Suppressor macrophage (primary cell): Measurements from ENCODE around the gene CELA3A.
"Not testable (repeated sequence)": the region's sequence is repeated elsewhere in the genome, so short reads cannot be mapped to it uniquely, and the experiment has no call there.

Experiments
- DNase-seq, 4 experiments: peaks; one replicate each; pipeline ENCODE4 v3.0.0-alpha.2; 2020 to 2022
- total RNA-seq, 17 experiments: gene quantifications; one replicate each; lab custom pipeline; 2026; ENCODE audit warnings: mixed read lengths in 6 of 17, inconsistent platforms in 3 of 17; lab: John Stamatoyannopoulos, UW

Gene CELA3A
- total RNA-seq = 0 to 0.55 (median 0) reads per million in 17 experiments

DNA sequence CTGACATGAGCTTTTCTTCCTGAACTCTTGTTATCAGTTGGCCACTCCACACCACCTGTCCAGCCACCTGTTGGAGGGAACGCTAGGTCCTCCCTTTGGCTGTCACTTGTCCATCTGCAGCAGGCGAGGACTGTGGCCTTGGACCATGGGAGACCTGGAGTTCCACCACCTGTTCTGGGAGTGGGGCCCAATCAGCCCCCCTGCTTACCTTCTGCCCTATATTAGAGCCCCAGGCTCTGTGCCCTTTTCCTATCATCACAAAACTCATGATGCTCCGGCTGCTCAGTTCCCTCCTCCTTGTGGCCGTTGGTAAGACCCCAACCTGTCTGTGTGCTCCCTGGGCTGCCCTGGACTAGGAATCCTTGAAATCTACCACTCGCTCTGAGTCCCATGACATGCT is at the start of gene CELA3A:
Gene CELA3A, plus strand, starts transcription at position 249 of the 400 bp plus-strand sequence. Its CDS starts 18 bp downstream, at position 267.
- no peak for DNase-seq

DNA sequence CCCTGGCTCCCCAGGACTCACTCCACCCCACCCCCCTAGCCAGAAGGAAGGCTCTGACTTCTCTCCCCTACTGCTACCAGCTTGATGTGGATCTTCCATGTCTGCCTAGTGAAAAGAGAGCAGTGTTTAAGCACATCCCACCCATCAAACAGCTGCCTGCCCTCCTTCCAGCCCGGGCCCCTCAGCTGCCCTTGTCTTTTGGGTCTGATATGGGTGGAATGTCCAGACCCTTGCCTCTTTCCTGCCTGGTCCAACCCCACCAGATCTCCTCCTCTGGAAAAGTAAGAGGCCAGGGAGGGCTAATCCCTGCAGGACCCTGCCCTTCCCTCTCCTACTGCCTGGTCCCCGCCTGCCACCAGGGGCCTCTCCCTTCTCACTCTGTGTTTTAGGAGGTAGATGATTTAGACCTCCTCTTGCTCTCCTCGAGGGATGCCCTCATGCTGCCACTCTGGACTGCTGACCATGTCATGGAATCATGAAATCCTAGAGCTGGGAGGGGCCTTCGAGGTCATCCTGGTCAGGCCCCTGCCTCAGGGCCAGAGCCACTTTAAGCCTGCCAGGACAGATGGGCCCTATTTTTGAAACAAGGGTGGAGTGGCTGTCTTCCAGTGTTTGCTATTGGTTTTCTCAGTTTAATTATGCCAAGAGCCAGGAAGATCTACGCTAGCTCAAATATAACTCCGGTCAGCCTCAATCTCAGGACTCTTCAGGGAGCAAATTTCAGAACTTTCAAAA is 48.5 kb upstream of the CELA3A start:
- no peak for DNase-seq

- no peak for DNase-seq
Measured at GRCh38 chr1:21955058-21955457, 46.4 kb upstream of the CELA3A start.

- peak in 1 of 4 experiments; percentile 29 for DNase-seq
Measured at GRCh38 chr1:21955501-21956281, 45.8 kb upstream of the CELA3A start.

- DNase-seq = no peak
Measured at GRCh38 chr1:21956720-21957552, 44.5 kb upstream of the CELA3A start.

GRCh38 chr1:21961337-21961736 is 40.1 kb upstream of the CELA3A start:
- no peak for DNase-seq

- no peak for DNase-seq
Measured at GRCh38 chr1:21961799-21962198, 39.7 kb upstream of the CELA3A start.

DNA sequence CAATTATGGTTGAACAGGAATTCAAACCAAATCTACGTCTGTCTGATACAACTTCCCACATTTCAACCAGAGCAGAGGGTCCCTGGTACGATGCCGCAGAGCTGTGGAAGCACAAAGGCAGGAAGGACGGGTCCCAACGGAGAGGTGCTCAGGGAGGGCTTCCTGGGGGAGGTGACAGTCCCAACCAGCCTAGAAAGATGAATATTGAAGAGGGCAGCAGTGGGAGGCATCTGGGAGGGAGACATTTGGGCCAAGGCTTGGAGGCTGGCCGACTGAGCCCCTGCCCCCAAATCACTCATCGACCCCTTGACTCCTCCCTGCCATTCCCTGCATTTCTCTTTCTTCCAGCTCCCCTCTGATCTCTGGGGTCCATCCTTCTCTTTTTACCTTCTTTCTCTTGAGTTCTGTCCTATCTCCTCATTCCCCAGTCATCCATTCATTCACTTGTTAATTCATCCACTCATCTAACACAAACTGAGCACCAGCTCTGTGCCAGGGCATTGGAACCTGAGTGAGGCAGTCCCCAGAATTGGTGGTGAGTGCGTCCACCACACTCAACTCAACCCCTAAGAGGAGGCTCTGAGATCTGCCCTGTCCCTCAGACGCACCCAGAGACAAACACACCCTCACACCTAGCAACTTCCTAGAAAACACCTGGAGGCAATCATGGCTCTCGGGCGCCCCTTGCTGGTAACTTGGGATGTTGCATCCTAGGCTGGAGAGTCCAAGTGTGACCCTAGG is 37.8 kb upstream of the CELA3A start:
- DNase-seq = peak; percentile 72 to 92 (median 78)

DNA sequence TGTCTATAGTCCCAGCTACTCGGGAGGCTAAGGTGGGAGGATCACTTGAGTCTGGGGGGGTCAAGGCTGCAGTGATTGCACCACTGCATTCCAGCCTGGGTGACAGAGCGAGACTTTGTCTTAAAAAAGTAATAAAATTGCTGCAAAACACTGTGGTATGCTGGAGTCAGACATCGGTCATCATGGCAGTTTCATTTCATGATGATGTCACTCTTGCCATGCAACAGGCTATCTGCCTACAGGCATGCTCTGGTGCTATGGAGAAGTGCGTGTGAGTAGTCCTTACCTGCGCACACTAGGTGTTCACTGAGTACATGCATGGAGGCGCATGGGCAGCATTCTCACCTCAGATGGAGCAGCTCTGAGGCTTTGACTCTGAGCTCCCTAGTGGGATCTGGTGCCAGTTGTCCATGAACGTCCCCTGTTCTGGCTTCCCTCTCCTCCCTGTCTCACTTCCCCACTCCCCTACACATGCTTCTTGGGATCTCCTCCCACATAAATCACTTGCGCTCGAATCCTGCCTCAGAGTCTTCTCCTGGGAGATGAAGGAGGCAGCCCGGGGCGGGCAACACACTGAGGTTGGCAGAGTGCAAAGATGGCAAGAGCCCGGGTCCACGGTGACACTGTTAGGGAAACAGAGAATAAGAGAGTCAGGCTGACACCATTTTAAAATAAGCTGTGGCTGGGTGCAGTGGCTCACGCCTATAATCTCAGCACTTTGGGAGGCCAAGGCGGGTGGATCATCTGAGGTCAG is 35.0 kb upstream of the CELA3A start:
- DNase-seq = peak; percentile 14 to 39 (median 28)

DNA sequence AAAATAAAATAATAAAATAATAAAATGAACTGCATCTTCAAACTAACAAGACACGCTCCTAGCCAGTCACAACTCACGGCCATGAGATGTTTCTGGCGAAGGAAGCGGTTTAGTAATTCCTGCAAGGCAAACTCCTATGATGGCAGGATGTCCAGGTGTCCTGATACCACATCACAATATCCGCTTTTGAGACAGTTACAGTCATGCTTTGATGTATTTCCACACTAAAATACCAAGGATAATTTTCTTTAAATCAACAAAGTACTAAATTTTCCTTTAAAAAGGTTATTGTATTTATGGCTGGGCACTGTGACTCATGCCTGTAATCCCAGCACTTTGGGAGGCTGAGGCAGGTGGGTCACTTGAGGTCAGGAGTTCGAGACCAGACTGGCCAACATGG is 34.2 kb upstream of the CELA3A start:
- not testable (repeated sequence) for DNase-seq

- not testable (repeated sequence) for DNase-seq
Measured at GRCh38 chr1:21969066-21969465, 32.4 kb upstream of the CELA3A start.

DNA sequence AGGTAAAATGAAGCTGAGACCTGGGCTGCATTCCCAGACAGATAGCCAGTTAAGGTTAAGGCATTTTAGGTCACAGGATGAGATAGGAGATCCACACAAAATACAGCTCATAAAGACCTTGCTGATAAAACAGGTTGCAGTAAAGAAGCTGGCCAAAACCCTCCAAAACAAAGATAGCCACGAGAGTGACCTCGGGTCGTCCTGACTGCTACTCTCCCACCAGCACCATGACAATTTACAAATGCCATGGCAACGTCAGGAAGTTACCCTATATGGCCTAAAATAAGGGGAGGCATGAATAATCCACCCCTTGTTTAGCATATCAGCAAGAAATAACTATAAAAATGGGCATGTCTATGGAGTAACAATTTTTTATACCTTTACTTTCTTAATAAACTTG is 30.9 kb upstream of the CELA3A start:
- not testable (repeated sequence) for DNase-seq

GRCh38 chr1:21972973-21973441 is 28.4 kb upstream of the CELA3A start:
- DNase-seq = not testable (repeated sequence)

DNA sequence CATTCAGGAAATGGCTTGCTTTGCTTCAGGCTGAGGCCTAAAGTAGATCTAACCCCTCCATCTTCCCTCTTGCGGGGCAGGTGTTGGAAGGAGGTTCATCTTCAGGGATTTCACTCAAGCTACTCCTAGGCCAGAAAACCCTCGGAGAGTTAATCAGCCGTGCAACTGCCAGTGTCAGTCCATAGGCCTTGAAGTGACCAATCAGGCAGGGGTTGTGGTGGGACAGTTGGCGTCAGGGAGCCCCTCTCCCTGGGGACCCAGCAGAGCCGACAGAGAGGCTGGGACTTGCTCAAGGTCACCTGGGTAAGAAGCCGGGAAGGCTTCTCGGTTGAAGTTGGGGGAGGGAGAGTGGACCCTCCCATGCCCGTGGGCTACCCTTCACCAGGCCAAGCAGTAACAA is 27.5 kb upstream of the CELA3A start:
- DNase-seq = not testable (repeated sequence)

- DNase-seq = not testable (repeated sequence)
Measured at GRCh38 chr1:21974699-21975098, 26.8 kb upstream of the CELA3A start.

DNA sequence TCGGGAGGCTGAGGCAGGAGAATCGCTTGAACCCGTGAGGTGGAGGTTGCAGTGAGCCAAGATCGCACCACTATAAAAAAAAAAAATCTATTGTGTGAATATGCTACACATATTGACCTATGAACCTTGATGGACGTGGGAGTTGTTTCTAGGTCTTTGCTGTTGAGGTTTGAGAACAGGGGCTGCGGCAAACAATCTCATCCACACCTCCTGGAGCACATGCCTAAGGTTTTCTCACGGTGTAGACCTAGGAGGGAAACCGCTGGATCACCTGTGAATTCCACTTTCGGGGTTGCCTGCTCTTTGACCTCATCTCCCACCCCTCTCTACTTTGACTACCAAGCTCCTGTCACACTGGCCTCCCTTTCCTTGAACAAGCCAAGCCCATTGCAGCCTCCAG is 26.2 kb upstream of the CELA3A start:
- not testable (repeated sequence) for DNase-seq

DNA sequence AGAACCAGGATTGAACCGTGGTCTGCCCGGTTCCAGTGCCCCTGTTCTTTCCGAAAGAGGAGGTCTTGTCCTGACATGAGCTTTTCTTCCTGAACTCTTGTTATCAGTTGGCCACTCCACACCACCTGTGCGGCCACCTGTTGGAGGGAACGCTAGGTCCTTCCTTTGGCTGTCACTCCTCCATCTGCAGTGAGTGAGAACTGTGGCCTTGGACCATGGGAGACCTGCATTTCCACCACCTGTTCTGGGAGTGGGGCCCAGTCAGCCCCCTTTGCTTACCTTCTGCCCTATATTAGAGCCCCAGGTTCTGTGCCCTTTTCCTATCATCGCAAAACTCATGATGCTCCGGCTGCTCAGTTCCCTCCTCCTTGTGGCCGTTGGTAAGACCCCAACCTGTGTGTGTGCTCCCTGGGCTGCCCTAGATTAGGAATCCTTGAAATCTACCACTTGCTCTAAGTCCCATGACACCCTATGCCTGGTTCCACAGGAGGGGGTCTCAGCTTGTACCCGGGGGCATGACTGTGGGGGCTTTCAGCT is 24.7 kb upstream of the CELA3A start, which contains the start of gene CELA3B:
Gene CELA3B, plus strand, starts transcription at position 320 of the 537 bp plus-strand sequence. Its CDS starts 18 bp downstream, at position 338.
- DNase-seq = not testable (repeated sequence)

DNA sequence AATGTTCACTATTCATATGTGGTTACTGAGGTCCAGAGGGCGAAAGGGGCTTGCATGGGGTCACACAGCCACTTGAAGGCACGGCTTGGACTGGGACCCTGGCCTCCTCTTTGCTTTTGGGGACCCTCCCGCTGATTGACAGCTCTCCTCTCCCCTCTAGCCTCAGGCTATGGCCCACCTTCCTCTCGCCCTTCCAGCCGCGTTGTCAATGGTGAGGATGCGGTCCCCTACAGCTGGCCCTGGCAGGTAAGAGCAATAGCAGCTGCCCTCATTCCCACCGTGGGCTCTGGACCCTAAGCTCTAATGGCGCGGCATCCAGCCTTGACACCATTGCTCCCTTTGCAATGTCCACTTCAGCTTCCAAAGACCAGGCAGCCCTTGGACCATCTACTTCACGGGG is 23.2 kb upstream of the CELA3A start:
- not testable (repeated sequence) for DNase-seq

DNA sequence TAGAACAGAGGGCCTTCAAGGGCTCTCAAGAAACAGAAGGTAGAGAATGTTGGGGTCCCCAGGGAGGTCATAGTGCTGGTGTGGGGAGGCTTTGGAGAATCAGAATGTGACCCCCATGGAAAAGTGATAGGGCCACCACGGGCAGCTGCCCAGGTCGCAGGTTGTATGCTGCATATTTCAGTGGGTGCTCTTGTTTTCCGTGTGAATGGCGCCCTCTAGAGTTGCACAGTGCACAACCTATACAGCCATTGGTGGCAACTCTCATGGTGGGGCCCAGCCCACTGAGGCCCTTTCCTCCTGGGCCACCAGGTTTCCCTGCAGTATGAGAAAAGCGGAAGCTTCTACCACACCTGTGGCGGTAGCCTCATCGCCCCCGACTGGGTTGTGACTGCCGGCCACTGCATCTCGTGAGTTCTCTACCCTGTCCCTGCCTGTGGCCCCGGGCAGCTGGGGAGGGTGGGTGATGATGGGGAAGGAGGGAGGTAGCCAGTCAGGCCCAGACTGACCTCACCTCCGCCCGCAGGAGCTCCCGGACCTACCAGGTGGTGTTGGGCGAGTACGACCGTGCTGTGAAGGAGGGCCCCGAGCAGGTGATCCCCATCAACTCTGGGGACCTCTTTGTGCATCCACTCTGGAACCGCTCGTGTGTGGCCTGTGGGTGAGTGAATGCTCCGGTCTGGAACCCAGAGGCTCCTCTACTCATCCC is 20.8 kb upstream of the CELA3A start:
- not testable (repeated sequence) for DNase-seq

DNA sequence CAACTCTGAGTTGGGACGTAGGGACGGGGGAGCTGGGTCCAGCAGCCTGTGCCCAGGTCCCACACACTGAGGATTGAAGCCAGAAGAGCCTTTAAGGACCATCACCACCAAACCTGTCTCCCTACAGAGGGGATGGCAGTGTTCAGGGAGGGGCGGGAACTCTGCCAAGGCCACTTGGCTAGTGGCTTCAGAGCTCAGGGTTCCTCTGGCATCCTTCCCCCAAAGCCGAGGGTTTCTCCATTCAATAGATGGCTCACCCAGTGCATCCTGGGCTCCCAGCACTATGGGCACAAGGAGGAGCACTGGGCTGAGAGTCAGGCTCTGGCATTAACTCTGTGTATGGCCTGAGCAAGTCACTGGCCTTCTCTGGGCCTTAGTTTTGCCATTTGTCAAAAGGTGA is 20.2 kb upstream of the CELA3A start:
- not testable (repeated sequence) for DNase-seq
